GM12892 (cell line): ENCODE data around the gene FGF11.
"Not testable (repeated sequence)": the region's sequence is repeated elsewhere in the genome, so short reads cannot be mapped to it uniquely, and the experiment has no call there.

Experiments
- POLR2AphosphoS5 ChIP-seq: IDR thresholded peaks from 2 replicates; pipeline ENCODE4 v1.6.1; 2011; ENCODE audit warnings: low read depth, low read length, control low read depth
- TAF1 ChIP-seq: IDR thresholded peaks from 2 replicates; pipeline ENCODE4 v1.6.1; 2011; ENCODE audit warnings: low read depth, mild to moderate bottlenecking, control low read depth, low read length, borderline replicate concordance

- not testable (repeated sequence) for TF ChIP-seq POLR2AphosphoS5, TAF1
These were observed 31.2 kb downstream of the FGF11 start for GRCh38 chr17:7470457-7470973.
